GM18511 (cell line): ENCODE data around the gene GRP.
"Not testable (repeated sequence)": the region's sequence is repeated elsewhere in the genome, so short reads cannot be mapped to it uniquely, and the experiment has no call there.

Experiments used
- ATAC-seq: cut with Tn5 transposase; IDR thresholded peaks from one replicate; pipeline ENCODE4 v1.9.1; 2021; ENCODE audit warnings: mild to moderate bottlenecking, moderate library complexity; ENCODE audit not compliant: unreplicated experiment

Gene GRP

GRCh38 chr18:59228351-59228750 lies 8.4 kb downstream of the GRP start:
- no peak for ATAC-seq

GRCh38 chr18:59229191-59229590 lies 9.2 kb downstream of the GRP start:
- ATAC-seq, result no peak

GRCh38 chr18:59229701-59230443 lies 9.9 kb downstream of the GRP start:
- no peak for ATAC-seq

GRCh38 chr18:59231114-59231513 lies 11.2 kb downstream of the GRP start:
- no peak for ATAC-seq

- ATAC-seq, result no peak
These were observed 11.9 kb downstream of the GRP start for GRCh38 chr18:59231877-59232276.

- ATAC-seq, result no peak
These were observed 12.5 kb downstream of the GRP start for GRCh38 chr18:59232309-59233016.

GRCh38 chr18:59233017-59233410 lies 13.1 kb downstream of the GRP start:
- no peak for ATAC-seq

GRCh38 chr18:59238385-59238784 lies 18.4 kb downstream of the GRP start:
- ATAC-seq, result no peak

GRCh38 chr18:59239642-59240041 lies 19.7 kb downstream of the GRP start:
- no peak for ATAC-seq

GRCh38 chr18:59242906-59243305 lies 22.9 kb downstream of the GRP start:
- no peak for ATAC-seq

GRCh38 chr18:59246796-59247195 lies 26.8 kb downstream of the GRP start:
- no peak for ATAC-seq

- no peak for ATAC-seq
These were observed 29.3 kb downstream of the GRP start for GRCh38 chr18:59249199-59249774.

- not testable (repeated sequence) for ATAC-seq
These were observed 35.5 kb downstream of the GRP start for GRCh38 chr18:59255491-59255890.

- not testable (repeated sequence) for ATAC-seq
These were observed 41.9 kb downstream of the GRP start for GRCh38 chr18:59261842-59262241.

- ATAC-seq, result not testable (repeated sequence)
These were observed 42.3 kb downstream of the GRP start for GRCh38 chr18:59262243-59262642.

- ATAC-seq, result no peak
These were observed 43.7 kb downstream of the GRP start for GRCh38 chr18:59263661-59264060.

GRCh38 chr18:59264121-59264571 lies 44.2 kb downstream of the GRP start:
- ATAC-seq, result no peak

GRCh38 chr18:59264651-59265245 lies 44.8 kb downstream of the GRP start:
- ATAC-seq, result no peak

- ATAC-seq, result no peak
These were observed 45.5 kb downstream of the GRP start for GRCh38 chr18:59265246-59265973.

- no peak for ATAC-seq
These were observed 46.0 kb downstream of the GRP start for GRCh38 chr18:59265974-59266369.

GRCh38 chr18:59266459-59266858 lies 46.5 kb downstream of the GRP start:
- ATAC-seq, result no peak
